Panc1 (cell line): ENCODE results near the gene USB1. TPM values are rescaled to one million over a fixed set of nuclear protein-coding genes. Genes with fewer than 3 reads are reported as not detected.
A peak's percentile ranks its signal among the peaks of the same experiment; 100 is the strongest.

Experiments used
- ATAC-seq: fragments of 200-7000 bp; cut with Tn5 transposase; 2 replicates; pipeline ENCODE4 v1.9.1; 2020; ENCODE audit warnings: mild to moderate bottlenecking, moderate library complexity
- BruUV-seq: library from RNA; stranded (reverse); fragments of 400-500 nt; replicated peaks from 2 replicates; lab custom pipeline; 2021; lab: Mats Ljungman, UMichigan
- CTCF ChIA-PET: fragments of 300-600 bp; sonication (Branson Sonifier 250); formaldehyde crosslinking; loops from one replicate; lab custom pipeline; 2022; ENCODE audit warnings: antibody characterized with exemption; lab: Charles Lee
- POLR2A ChIA-PET: fragments of 300-600 bp; sonication (Branson Sonifier 250); formaldehyde crosslinking; loops from one replicate; lab custom pipeline; 2022; ENCODE audit warnings: antibody characterized with exemption; lab: Charles Lee
- DNase-seq: peaks from one replicate; pipeline ENCODE4 v3.0.0-alpha.2; 2010; ENCODE audit warnings: low read depth, low spot score
- H3K27ac ChIP-seq: 2 replicates; pipeline ENCODE4 v1.5.1; 2011; ENCODE audit warnings: mild to moderate bottlenecking, low read length, inconsistent platforms
- H3K27me3 ChIP-seq: fragments of 200-500 bp; sonication (Bioruptor generic); 2 replicates; pipeline ENCODE4 v1.6.0; 2014; ENCODE audit warnings: low read length, inconsistent platforms; ENCODE audit not compliant: control insufficient read depth, insufficient read depth
- H3K36me3 ChIP-seq: fragments of 200-500 bp; sonication (Bioruptor generic); 2 replicates; pipeline ENCODE4 v1.5.1; 2014; ENCODE audit warnings: inconsistent platforms, mild to moderate bottlenecking, low read length, moderate library complexity; ENCODE audit not compliant: control insufficient read depth, insufficient read depth
- H3K4me1 ChIP-seq: 2 replicates; pipeline ENCODE4 v1.5.1; 2011; ENCODE audit warnings: inconsistent platforms, mild to moderate bottlenecking, low read length, moderate library complexity; ENCODE audit not compliant: control insufficient read depth, insufficient read depth
- H3K4me3 ChIP-seq, 2 experiments: 2 replicates each; pipeline ENCODE4 v1.5.1; 2011 to 2012; ENCODE audit warnings: low read depth in 2 of 2, low read length in 2 of 2, mild to moderate bottlenecking in 2 of 2, inconsistent platforms in 1 of 2, moderate library complexity in 1 of 2
- H3K9me3 ChIP-seq: fragments of 200-500 bp; sonication (Bioruptor generic); 2 replicates; pipeline ENCODE4 v1.5.1; 2014; ENCODE audit warnings: low read depth, mild to moderate bottlenecking, inconsistent platforms, low read length, moderate library complexity; ENCODE audit not compliant: control insufficient read depth, insufficient read depth
- CTCF ChIP-seq: fragments of 450-650 bp; IDR thresholded peaks from 2 replicates; pipeline ENCODE4 v1.5.1; 2017; ENCODE audit warnings: mild to moderate bottlenecking
- POLR2AphosphoS5 ChIP-seq: IDR thresholded peaks from 2 replicates; pipeline ENCODE4 v1.6.1; 2012; ENCODE audit warnings: mild to moderate bottlenecking, low read depth, low read length, moderate library complexity
- REST ChIP-seq, 2 experiments: IDR thresholded peaks; 2 replicates each; pipeline ENCODE4 v1.6.1; 2011 to 2012; ENCODE audit warnings: low read depth in 2 of 2, control low read depth in 1 of 2, low read length in 1 of 2, mild to moderate bottlenecking in 1 of 2, moderate library complexity in 1 of 2; ENCODE audit not compliant: insufficient read depth in 1 of 2
- SIN3A ChIP-seq: IDR thresholded peaks from 2 replicates; pipeline ENCODE4 v1.6.1; 2012; ENCODE audit warnings: low read depth, mild to moderate bottlenecking, low read length, moderate library complexity, borderline replicate concordance; ENCODE audit not compliant: insufficient read depth
- TCF7L2 ChIP-seq: IDR thresholded peaks from 2 replicates; pipeline ENCODE4 v1.6.1; 2011; ENCODE audit warnings: mild to moderate bottlenecking, low read depth, low read length, inconsistent platforms
- in situ Hi-C: cut with HindIII; loops from 2 replicates; pipeline ENCODE4 v1.10.0; 2016; ENCODE audit warnings: low sequenced_read_pairs, low pct_unique_long_range_greater_than_20kb
- intact Hi-C: fragments of 100-400 bp; cut with micrococcal nuclease; formaldehyde crosslinking; loops from one replicate; pipeline ENCODE4 v1.10.0; 2022; ENCODE audit not compliant: unreplicated experiment
- total RNA-seq: library from RNA; stranded (reverse); gene quantifications from one replicate; pipeline ENCODE4 v1.2.1, GENCODE V29; 2021; ENCODE audit not compliant: unreplicated experiment

Gene USB1
- total RNA-seq, 1 experiment from 2014 or later: 58.2 TPM

- no peaks in the 10 kb centered on the region for H3K9me3 ChIP-seq
- BruUV-seq: no TSS peak
- in situ Hi-C loops: no loop called here
- no peaks in the 10 kb centered on the region for H3K27me3 ChIP-seq
- POLR2A ChIA-PET: interaction anchor here (0.7 to 1.2 kb wide), 3 partner anchors 104 to 135 kb away, joined by 4 to 14 read pairs (median 8); partner anchors contain the start of gene CFAP20
- CTCF ChIA-PET: no interaction called here
- DNase-seq (no peak), ATAC-seq (peak; percentile 79)
- no peak for TF ChIP-seq TCF7L2
- H3K36me3 ChIP-seq: no peaks in the 10 kb centered on the region; the same call in 1 of the 2 replicates
- H3K27ac ChIP-seq: peak within 1 kb of the TSS; percentile 48; the same call in 1 of the 2 replicates
- H3K4me1 ChIP-seq: peaks cover 10% of the 10 kb centered on the region; the same call in 1 of the 2 replicates
- intact Hi-C loops: loop anchor here (2.0 kb wide), 1 partner anchor 103 kb away; the partner anchor contains the start of gene CFAP20
- peak within 1 kb of the TSS; percentile 53 to 62 for H3K4me3 ChIP-seq
Measured at GRCh38 chr16:58025351-58026138, 24.3 kb downstream of the USB1 start, which contains the start of gene MMP15. Gene MMP15, plus strand, starts transcription at chr16:58025754. Its CDS starts 597 bp downstream, at chr16:58026351.

- peaks cover 10% of the 10 kb centered on the region; the same call in 1 of the 2 replicates for H3K4me1 ChIP-seq
- DNase-seq (no peak), ATAC-seq (peak; percentile 55)
- ChIA-PET POLR2A (interaction anchor here (1.0 kb wide), 1 partner anchor 103 kb away, joined by 4 read pairs; the partner anchor contains the start of gene CFAP20), CTCF (no interaction called here)
- H3K36me3 ChIP-seq: no peaks in the 10 kb centered on the region; the same call in 1 of the 2 replicates
- no peak overlapping the region for H3K27ac ChIP-seq
- H3K4me3 ChIP-seq: peak overlapping the region; percentile 53 to 62
- intact Hi-C loops (loop anchor here (2.0 kb wide), 1 partner anchor 103 kb away; the partner anchor contains the start of gene CFAP20), in situ Hi-C loops (no loop called here)
- H3K9me3 ChIP-seq: no peaks in the 10 kb centered on the region
- TF ChIP-seq SIN3A (no peak), CTCF (no peak), REST (IDR thresholded peaks at IDR 0.05; ENCODE audit: insufficient read depth in 1 of 2, low read depth in 2 of 2, low read length in 1 of 2) (no peak), TCF7L2 (no peak), POLR2AphosphoS5 (no peak)
- no TSS peak for BruUV-seq
- H3K27me3 ChIP-seq: no peaks in the 10 kb centered on the region
Measured at GRCh38 chr16:58026139-58026704, 25.0 kb downstream of the USB1 start.
